ENCODE measurements around the gene SIVA1.
"Not testable (repeated sequence)": the region's sequence is repeated elsewhere in the genome, so short reads cannot be mapped to it uniquely, and the experiment has no call there.

The SIVA1 gene

DNA sequence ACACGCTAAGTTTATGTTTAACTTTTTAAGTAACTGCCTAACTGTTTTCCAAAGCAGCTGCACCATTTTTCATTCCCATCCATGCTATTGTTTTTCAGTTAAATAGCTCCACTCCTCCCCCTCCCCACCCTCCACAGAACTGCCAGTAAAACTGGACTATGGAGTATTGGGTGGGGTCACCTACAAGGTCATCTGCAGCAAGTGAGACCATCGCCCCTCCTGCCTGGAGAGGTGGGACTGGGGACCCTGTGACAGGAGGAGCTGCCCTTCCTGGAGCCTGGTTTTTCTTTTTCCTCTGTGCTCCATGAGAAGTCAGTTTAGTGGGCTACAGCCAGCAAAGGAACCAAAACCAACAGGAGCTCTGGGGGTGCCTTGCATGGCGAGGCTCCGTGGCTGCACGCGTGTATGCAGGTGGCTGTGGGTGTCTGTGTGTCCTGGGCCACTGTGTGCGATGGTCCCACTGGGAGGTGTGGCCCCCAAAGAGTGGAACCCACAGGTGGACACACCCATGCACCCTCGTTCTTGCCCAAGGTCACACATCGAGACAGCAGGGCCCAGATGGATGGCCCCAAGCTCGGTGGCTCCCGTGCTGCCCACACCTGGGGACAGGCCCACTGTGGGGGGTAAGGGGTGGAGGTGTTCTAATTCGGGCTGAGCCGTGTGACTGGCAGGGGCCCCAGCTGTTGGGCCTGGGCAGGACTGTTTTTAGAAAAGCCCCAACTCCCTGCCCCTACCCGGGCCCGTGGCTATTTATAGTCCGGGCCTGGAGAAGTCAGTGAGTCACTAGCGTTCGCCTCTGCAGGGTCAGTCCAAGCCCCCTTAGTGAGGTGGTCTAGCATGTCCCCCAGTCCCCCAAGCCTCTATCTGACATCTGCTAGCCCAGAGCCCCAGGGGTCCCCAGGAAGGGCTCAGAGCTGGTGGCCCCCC, 31.2 kb upstream of the SIVA1 start:
- no peak for DNase-seq

GRCh38 chr14:104722938-104723650, 29.9 kb upstream of the SIVA1 start:
- no peak for DNase-seq

GRCh38 chr14:104723651-104724406, 29.1 kb upstream of the SIVA1 start, which contains the start of gene ADSS1:
Gene ADSS1 (plus strand): TSS chr14:104724229. CDS start chr14:104724271, 42 bp downstream.
- DNase-seq, result peak; percentile 48 to 53

GRCh38 chr14:104724407-104724980, 28.5 kb upstream of the SIVA1 start:
- peak; percentile 21 to 42 for DNase-seq

- DNase-seq, result no peak
Measured at GRCh38 chr14:104724981-104725771, 27.8 kb upstream of the SIVA1 start.

- no peak for DNase-seq
Measured at GRCh38 chr14:104725772-104726548, 27.0 kb upstream of the SIVA1 start.

- DNase-seq, result no peak
Measured at GRCh38 chr14:104726600-104727451, 26.1 kb upstream of the SIVA1 start.

DNA sequence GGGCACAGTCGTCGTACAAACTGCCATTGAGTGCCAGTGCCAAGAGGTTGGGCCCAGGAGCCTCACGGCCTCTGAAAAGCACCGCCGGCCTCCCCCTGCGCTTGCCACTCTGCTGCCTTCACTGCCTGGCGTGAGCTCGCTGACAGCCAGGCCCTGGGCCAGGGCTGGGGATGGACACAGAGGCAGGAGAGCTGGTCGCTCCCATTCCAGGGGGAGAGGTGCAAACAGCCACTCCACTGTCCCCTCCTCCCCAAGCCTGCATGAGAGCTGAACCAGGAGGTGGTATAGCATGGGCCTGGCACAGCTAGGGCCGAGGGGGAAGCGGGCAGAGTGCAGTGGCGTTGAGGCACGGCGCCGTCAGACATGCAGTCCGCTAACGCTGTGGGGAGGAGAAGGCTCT, 24.3 kb upstream of the SIVA1 start:
- no peak for DNase-seq

DNA sequence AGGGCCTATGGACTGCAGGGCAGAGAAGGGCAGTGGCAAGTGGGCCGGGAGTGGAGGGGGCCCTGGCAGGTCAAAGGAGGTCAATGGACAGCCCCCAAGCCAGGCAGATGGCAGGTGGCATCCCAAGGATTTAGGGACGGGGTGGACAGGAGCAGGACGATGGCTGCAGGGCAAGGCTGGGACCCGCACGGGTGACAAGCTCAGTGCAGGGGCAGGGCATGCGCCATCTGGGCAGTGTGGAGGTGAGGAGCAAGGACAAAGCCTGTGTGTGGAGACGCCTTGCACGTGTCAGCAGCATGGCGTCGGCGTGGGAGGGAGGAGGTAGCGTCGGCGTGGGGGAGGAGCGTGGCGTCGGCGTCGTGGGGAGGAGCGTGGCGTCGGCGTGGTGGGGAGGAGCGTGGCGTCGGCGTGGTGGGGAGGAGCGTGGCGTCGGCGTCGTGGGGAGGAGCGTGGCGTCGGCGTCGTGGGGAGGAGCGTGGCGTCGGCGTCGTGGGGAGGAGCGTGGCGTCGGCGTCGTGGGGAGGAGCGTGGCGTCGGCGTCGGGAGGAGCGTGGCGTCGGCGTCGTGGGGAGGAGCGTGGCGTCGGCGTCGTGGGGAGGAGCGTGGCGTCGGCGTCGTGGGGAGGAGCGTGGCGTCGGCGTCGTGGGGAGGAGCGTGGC, 23.6 kb upstream of the SIVA1 start:
- not testable (repeated sequence) for DNase-seq

- DNase-seq, result no peak
Measured at GRCh38 chr14:104729835-104730181, 23.1 kb upstream of the SIVA1 start.

GRCh38 chr14:104730487-104730886, 22.5 kb upstream of the SIVA1 start:
- no peak for DNase-seq

GRCh38 chr14:104731320-104732294, 21.3 kb upstream of the SIVA1 start:
- DNase-seq, result no peak

- DNase-seq, result no peak
Measured at GRCh38 chr14:104732355-104732804, 20.6 kb upstream of the SIVA1 start.

DNA sequence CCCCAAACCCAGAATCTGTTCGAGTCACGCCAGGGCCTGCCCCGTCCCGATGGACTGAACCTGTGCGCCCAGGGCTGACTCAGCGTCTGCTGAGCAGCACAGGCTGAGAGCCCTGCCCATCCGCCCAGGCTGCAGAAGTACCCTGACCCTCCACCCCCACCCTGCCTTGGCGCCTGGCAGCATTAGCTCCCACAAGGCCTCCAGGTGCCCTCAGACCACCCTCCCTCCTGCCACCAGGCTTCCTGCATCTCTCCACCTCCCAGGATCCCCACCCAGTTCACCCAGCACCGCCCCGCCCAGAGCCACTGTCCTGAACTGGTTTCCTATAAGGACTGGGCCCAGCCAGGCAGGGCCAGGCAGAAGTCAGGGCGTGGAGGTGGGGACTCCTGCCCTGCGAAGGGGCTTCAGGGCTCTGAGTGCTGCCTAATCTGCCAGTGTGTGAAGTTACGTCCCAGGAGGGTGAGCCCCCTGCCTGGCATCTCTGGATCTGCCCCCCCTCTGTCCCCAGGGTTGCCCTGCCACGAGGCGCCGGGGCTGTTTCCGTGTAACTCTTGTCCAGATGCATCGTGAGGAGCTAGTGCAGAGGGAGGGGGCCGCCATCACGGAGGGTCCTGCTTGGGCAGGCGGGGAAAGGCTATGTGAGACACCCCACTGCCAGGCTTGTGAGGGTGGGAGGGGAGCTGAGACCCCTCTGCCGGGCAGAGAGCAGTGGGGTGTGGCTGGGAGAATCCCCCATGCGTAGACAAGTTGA, 19.8 kb upstream of the SIVA1 start:
- no peak for DNase-seq

- no peak for DNase-seq
Measured at GRCh38 chr14:104734051-104734587, 18.8 kb upstream of the SIVA1 start.

GRCh38 chr14:104734601-104734990, 18.4 kb upstream of the SIVA1 start:
- DNase-seq, result no peak

Measured in activated CD4-positive, alpha-beta T cell treated with anti-CD3 and anti-CD28 coated beads for 4 hours (primary cell).